Neural cell (in vitro differentiated cells): Measurements from ENCODE around the gene SLC2A5. TPM values are rescaled to one million over a fixed set of nuclear protein-coding genes. Genes with fewer than 3 reads are reported as not detected.
"Not testable (repeated sequence)": the region's sequence is repeated elsewhere in the genome, so short reads cannot be mapped to it uniquely, and the experiment has no call there.

Source experiments
- H2AFZ ChIP-seq: fragments of 200-600, 300-800 bp; sonication (generic), shearing (Covaris generic); 2 replicates; pipeline ENCODE4 v1.6.0; 2014; ENCODE audit warnings: low read depth, mild to moderate bottlenecking, antibody characterized with exemption, low read length, moderate library complexity
- H3F3A ChIP-seq: fragments of 200-600 bp; shearing (Covaris generic); 2 replicates; pipeline ENCODE4 v1.6.1; 2016; ENCODE audit warnings: mild to moderate bottlenecking, moderate library complexity, mixed read lengths, antibody characterized with exemption, low read length; ENCODE audit not compliant: insufficient read depth, poor library complexity, severe bottlenecking
- H3K27ac ChIP-seq: fragments of 200-600, 300-800 bp; sonication (generic), shearing (Covaris generic); 2 replicates; pipeline ENCODE4 v1.5.1; 2014; ENCODE audit warnings: mild to moderate bottlenecking, low read length, moderate library complexity
- H3K27me3 ChIP-seq: fragments of 300-800, 200-600 bp; sonication (generic), shearing (Covaris generic); 2 replicates; pipeline ENCODE4 v1.6.0; 2014; ENCODE audit warnings: mild to moderate bottlenecking, low read depth, low read length, moderate library complexity; ENCODE audit not compliant: insufficient read depth
- H3K36me3 ChIP-seq: fragments of 300-800, 200-600 bp; sonication (generic), shearing (Covaris generic); 2 replicates; pipeline ENCODE4 v1.5.1; 2014; ENCODE audit warnings: mild to moderate bottlenecking, antibody characterized with exemption, low read length, moderate library complexity; ENCODE audit not compliant: insufficient read depth
- H3K4me2 ChIP-seq: fragments of 300-800, 200-600 bp; sonication (generic), shearing (Covaris generic); 2 replicates; pipeline ENCODE4 v1.6.0; 2014; ENCODE audit warnings: mild to moderate bottlenecking, low read length
- H3K4me3 ChIP-seq: fragments of 300-800, 200-600 bp; sonication (generic), shearing (Covaris generic); 2 replicates; pipeline ENCODE4 v1.5.1; 2014; ENCODE audit warnings: mild to moderate bottlenecking, low read length, moderate library complexity
- H3K79me2 ChIP-seq: fragments of 200-600 bp; shearing (Covaris generic); replicated peaks from 2 replicates; pipeline ENCODE4 v1.6.0; 2014; ENCODE audit warnings: mild to moderate bottlenecking, low read length, moderate library complexity; ENCODE audit not compliant: insufficient read depth
- H3K9ac ChIP-seq: fragments of 300-800, 200-600 bp; sonication (generic), shearing (Covaris generic); 2 replicates; pipeline ENCODE4 v1.6.1; 2016; ENCODE audit warnings: mild to moderate bottlenecking, low read length, mixed read lengths
- H3K9me2 ChIP-seq: fragments of 200-600 bp; shearing (Covaris generic); 2 replicates; pipeline ENCODE4 v1.6.1; 2016; ENCODE audit warnings: mild to moderate bottlenecking, low read length, mixed read lengths; ENCODE audit not compliant: insufficient read depth
- H3K9me3 ChIP-seq: fragments of 200-600, 300-800 bp; sonication (generic), shearing (Covaris generic); 2 replicates; pipeline ENCODE4 v1.6.1; 2016; ENCODE audit warnings: mild to moderate bottlenecking, mixed run types, low read length, moderate library complexity, mixed read lengths
- H4K20me1 ChIP-seq: fragments of 200-600 bp; shearing (Covaris generic); 2 replicates; pipeline ENCODE4 v1.6.1; 2016; ENCODE audit warnings: mild to moderate bottlenecking, mixed run types; ENCODE audit not compliant: insufficient read depth
- CTCF ChIP-seq: fragments of 450-650 bp; IDR thresholded peaks from 2 replicates; pipeline ENCODE4 v1.5.1; 2014; ENCODE audit warnings: antibody characterized with exemption, mild to moderate bottlenecking, moderate library complexity; ENCODE audit not compliant: poor library complexity, severe bottlenecking
- EP300 ChIP-seq: fragments of 450-650 bp; conservative IDR thresholded peaks from 2 replicates; pipeline ENCODE4 v1.6.1; 2014; ENCODE audit warnings: antibody characterized with exemption, mild to moderate bottlenecking, moderate library complexity; ENCODE audit not compliant: poor library complexity, severe bottlenecking
- EZH2 ChIP-seq: fragments of 200-600, 300-800 bp; shearing (Covaris generic), sonication (generic); IDR thresholded peaks from 2 replicates; pipeline ENCODE4 v1.6.1; 2014; ENCODE audit warnings: antibody characterized with exemption, low read length, borderline replicate concordance, mild to moderate bottlenecking; ENCODE audit not compliant: insufficient read depth, poor library complexity, severe bottlenecking
- MXI1 ChIP-seq: fragments of 450-650 bp; conservative IDR thresholded peaks from 2 replicates; pipeline ENCODE4 v1.6.1; 2014; ENCODE audit warnings: antibody characterized with exemption, mild to moderate bottlenecking; ENCODE audit not compliant: poor library complexity, severe bottlenecking
- POLR2AphosphoS5 ChIP-seq: IDR thresholded peaks from 2 replicates; pipeline ENCODE4 v1.6.1; 2012
- RAD21 ChIP-seq: fragments of 450-650 bp; conservative IDR thresholded peaks from 2 replicates; pipeline ENCODE4 v1.6.1; 2014; ENCODE audit warnings: antibody characterized with exemption, mild to moderate bottlenecking, moderate library complexity
- SMC3 ChIP-seq: fragments of 450-650 bp; conservative IDR thresholded peaks from 2 replicates; pipeline ENCODE4 v1.6.1; 2014; ENCODE audit warnings: antibody characterized with exemption, mild to moderate bottlenecking, moderate library complexity; ENCODE audit not compliant: poor library complexity
- TAF1 ChIP-seq: IDR thresholded peaks from 2 replicates; pipeline ENCODE4 v1.6.1; 2012; ENCODE audit warnings: low read depth
- polyA plus RNA-seq: library from polyadenylated mRNA; depleted of rRNA; stranded (reverse); fragments of >200 nt; gene quantifications from 2 replicates; pipeline ENCODE4 v1.2.3, GENCODE V29; 2014
- TF ChIP-seq, protein P1 (sequence below): IDR thresholded peaks from 2 replicates; pipeline ENCODE4 v1.6.1; 2012; ENCODE audit warnings: borderline replicate concordance

Gene SLC2A5
- polyA plus RNA-seq, 1 donor from 2014 or later = not detected

DNA sequence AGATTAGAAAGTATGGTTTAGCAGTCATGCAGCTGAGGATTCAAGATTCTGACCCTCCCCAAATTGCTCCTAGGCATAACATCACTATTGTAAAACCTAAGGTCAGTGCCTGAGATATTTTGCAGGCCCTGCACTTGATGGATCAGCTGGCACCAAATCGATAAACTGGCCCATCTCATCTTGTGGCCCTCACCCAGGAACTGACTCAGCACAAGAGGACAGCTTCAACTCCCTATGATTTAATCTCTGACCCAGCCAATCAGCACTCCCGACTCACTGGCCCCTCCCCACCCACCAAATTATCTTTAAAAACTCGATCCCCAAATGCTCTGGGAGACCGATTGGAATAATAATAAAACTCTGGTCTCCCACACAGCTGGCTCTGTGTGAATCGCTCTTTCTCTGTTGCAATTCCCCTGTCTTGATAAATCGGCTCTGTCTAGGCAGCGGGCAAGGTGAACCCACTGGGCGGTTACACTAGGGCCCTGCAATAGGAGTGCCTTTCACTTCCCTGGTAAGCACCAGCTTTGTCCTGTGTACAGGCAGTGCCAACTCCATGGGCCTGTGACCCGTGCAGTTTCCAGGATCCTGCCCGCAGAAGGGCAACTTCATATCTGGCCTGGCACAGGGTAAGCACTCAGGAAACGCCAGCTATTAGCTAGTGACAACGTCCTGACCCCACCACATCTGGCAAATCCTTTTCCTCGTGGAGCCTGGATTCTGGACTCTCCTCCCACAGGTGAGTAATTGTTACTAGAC, 28.7 kb upstream of the SLC2A5 start:
- H3K4me3 ChIP-seq = no peak overlapping the region
- H4K20me1 ChIP-seq = no peaks in the 10 kb centered on the region
- H3K9ac ChIP-seq = no peak overlapping the region
- H3K9me3 ChIP-seq = no peaks in the 10 kb centered on the region
- H3K27me3 ChIP-seq = no peaks in the 10 kb centered on the region
- no peaks in the 10 kb centered on the region for H3K36me3 ChIP-seq
- H2AFZ ChIP-seq = no peak overlapping the region
- TF ChIP-seq, protein P1, sequence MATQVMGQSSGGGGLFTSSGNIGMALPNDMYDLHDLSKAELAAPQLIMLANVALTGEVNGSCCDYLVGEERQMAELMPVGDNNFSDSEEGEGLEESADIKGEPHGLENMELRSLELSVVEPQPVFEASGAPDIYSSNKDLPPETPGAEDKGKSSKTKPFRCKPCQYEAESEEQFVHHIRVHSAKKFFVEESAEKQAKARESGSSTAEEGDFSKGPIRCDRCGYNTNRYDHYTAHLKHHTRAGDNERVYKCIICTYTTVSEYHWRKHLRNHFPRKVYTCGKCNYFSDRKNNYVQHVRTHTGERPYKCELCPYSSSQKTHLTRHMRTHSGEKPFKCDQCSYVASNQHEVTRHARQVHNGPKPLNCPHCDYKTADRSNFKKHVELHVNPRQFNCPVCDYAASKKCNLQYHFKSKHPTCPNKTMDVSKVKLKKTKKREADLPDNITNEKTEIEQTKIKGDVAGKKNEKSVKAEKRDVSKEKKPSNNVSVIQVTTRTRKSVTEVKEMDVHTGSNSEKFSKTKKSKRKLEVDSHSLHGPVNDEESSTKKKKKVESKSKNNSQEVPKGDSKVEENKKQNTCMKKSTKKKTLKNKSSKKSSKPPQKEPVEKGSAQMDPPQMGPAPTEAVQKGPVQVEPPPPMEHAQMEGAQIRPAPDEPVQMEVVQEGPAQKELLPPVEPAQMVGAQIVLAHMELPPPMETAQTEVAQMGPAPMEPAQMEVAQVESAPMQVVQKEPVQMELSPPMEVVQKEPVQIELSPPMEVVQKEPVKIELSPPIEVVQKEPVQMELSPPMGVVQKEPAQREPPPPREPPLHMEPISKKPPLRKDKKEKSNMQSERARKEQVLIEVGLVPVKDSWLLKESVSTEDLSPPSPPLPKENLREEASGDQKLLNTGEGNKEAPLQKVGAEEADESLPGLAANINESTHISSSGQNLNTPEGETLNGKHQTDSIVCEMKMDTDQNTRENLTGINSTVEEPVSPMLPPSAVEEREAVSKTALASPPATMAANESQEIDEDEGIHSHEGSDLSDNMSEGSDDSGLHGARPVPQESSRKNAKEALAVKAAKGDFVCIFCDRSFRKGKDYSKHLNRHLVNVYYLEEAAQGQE = no peak
- TF ChIP-seq TAF1 (no peak), MXI1 (no peak), EZH2 (no peak), RAD21 (no peak), POLR2AphosphoS5 (no peak), SMC3 (no peak), EP300 (no peak), CTCF (no peak)
- no peak overlapping the region for H3K27ac ChIP-seq
- no peaks in the 10 kb centered on the region for H3K79me2 ChIP-seq
- no peaks in the 10 kb centered on the region for H3K9me2 ChIP-seq
- no peak overlapping the region for H3K4me2 ChIP-seq
- H3F3A ChIP-seq = no peaks in the 10 kb centered on the region

DNA sequence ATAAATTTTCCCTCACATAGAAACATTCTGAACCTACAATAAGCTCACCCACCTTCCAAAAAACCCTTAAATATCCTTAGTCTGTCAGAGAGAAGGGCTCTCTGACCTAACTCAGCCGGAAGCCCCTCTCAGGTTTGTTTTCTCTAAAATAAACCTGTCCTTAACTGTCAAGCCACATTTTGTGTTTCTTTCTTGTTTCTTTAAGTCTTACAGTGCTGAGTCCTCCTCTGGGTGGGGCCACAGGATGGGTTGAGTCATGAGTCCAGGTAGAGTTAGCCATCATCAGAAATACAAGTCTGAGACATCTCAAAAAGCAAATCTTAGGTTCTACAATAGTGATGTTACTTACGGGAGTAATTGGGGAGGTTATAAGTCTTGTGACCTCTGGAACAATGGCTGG, 26.4 kb upstream of the SLC2A5 start:
- TF ChIP-seq TAF1 (no peak), RAD21 (no peak), MXI1 (no peak), SMC3 (no peak), POLR2AphosphoS5 (no peak), EP300 (no peak), CTCF (no peak), EZH2 (no peak)

DNA sequence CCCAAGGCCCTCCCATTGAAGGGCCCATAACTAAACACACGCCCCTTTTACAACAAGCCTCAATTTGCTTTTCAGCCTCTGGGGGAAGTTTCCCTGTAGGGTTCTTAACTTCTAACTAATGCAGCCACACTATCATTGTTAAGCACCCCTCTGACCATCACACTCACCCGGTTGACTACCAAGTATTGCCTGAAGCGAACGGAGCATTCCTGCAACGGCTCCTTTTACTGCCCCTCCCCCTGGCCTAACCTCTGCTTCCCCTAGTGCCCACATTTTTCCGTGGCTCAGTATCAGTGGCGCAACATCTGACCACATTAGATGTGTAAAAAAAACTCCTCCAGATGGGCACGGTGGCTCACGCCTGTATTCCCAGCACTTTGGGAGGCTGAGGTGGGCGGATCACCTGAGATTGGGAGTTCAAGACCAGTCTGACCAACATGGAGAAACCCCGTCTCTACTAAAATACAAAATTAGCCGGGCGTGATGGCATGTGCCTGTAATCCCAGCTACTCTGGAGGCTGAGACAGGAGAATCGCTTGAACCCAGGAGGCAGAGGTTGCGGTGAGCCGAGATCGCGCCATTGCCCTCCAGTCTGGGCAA, 24.7 kb upstream of the SLC2A5 start:
- H3K9me2 ChIP-seq, H3K4me3 ChIP-seq, H3K9ac ChIP-seq, H4K20me1 ChIP-seq, H2AFZ ChIP-seq, H3K27me3 ChIP-seq, H3F3A ChIP-seq, H3K79me2 ChIP-seq, H3K27ac ChIP-seq, H3K9me3 ChIP-seq, H3K36me3 ChIP-seq, H3K4me2 ChIP-seq: not testable (repeated sequence)

More for the DNA sequence above, 26.4 kb upstream of the SLC2A5 start:
- no peak overlapping the region for H2AFZ ChIP-seq
- no peaks in the 10 kb centered on the region for H3K36me3 ChIP-seq
- no peaks in the 10 kb centered on the region for H4K20me1 ChIP-seq
- no peaks in the 10 kb centered on the region for H3K79me2 ChIP-seq
- no peaks in the 10 kb centered on the region for H3F3A ChIP-seq
- no peak overlapping the region for H3K27ac ChIP-seq
- no peak overlapping the region for H3K4me3 ChIP-seq
- no peaks in the 10 kb centered on the region for H3K9me2 ChIP-seq
- H3K4me2 ChIP-seq = no peak overlapping the region
- H3K9ac ChIP-seq = no peak overlapping the region
- no peaks in the 10 kb centered on the region for H3K27me3 ChIP-seq
- H3K9me3 ChIP-seq = no peaks in the 10 kb centered on the region
